Esophagus squamous epithelium (tissue), 5 donors: ENCODE results near the gene PLEKHA7. TPM values are rescaled to one million over a fixed set of nuclear protein-coding genes. Genes with fewer than 3 reads are reported as not detected.

ENCODE experiments used
- DNase-seq: peaks from one replicate; lab custom pipeline; 2025; lab: John Stamatoyannopoulos, UW
- H3K27ac ChIP-seq, 4 donors: fragments of 200-600 bp; sonication (generic); one replicate each; pipeline ENCODE4 v1.5.1; 2016 to 2019; ENCODE audit warnings: mild to moderate bottlenecking in 1 of 4
- H3K27me3 ChIP-seq, 4 donors: fragments of 200-600 bp; sonication (generic); 1 replicate in 3 of 4; 2 replicates in 1 of 4; pipeline versions ENCODE4 v1.5.1 to v1.6.0; 2017 to 2021; ENCODE audit warnings: antibody characterized with exemption in 1 of 4
- H3K36me3 ChIP-seq, 3 donors: fragments of 200-600 bp; sonication (generic); one replicate each; pipeline ENCODE4 v1.5.1; 2016 to 2019
- H3K4me1 ChIP-seq, 3 donors: fragments of 200-600 bp; sonication (generic); one replicate each; pipeline ENCODE4 v1.5.1; 2017 to 2019
- H3K4me3 ChIP-seq, 4 donors: fragments of 200-600 bp; sonication (generic); 1 replicate in 3 of 4; 2 replicates in 1 of 4; pipeline ENCODE4 v1.5.1; 2016 to 2019; ENCODE audit warnings: mild to moderate bottlenecking in 2 of 4, moderate library complexity in 1 of 4
- H3K9me3 ChIP-seq, 3 donors: fragments of 200-600 bp; sonication (generic); one replicate each; pipeline ENCODE4 v1.5.1; 2016 to 2019
- POLR2A ChIP-seq, 4 donors: fragments of 450-650 bp; IDR thresholded peaks; one replicate each; pipeline ENCODE4 v1.6.1; 2017; ENCODE audit warnings: antibody characterized with exemption in 4 of 4, mild to moderate bottlenecking in 4 of 4, moderate library complexity in 3 of 4
- WGBS, 2 donors: methylation state at CpG; one replicate each; pipeline ENCODE4 v1.1.5; 2018; 5-methylcytosine and 5-hydroxymethylcytosine counted together
- intact Hi-C: fragments of 100-400 bp; cut with DNase I; formaldehyde crosslinking; loops from one replicate; pipeline ENCODE4 v1.15.0; 2022
- total RNA-seq, 4 donors: library from RNA; depleted of rRNA; stranded (reverse); fragments of >200 nt; gene quantifications; one replicate each; pipeline ENCODE4 v1.1.0, GENCODE V29; 2016
- TF ChIP-seq, protein P1 (sequence below), 6 experiments: fragments of 450-650 bp in 4 of 6; fragments of 200-600 bp in 2 of 6; sonication (generic) in 2 of 6; IDR thresholded peaks; one replicate each; pipeline ENCODE4 v1.5.1; 2016 to 2019; ENCODE audit warnings: antibody characterized with exemption in 6 of 6, mild to moderate bottlenecking in 4 of 6, moderate library complexity in 4 of 6
- donor health status: DM: yes; HTN: yes; CAD: no.

The PLEKHA7 gene
- total RNA-seq, 4 donors from 2014 or later: 49.8 to 129 (median 59.3) TPM

DNA sequence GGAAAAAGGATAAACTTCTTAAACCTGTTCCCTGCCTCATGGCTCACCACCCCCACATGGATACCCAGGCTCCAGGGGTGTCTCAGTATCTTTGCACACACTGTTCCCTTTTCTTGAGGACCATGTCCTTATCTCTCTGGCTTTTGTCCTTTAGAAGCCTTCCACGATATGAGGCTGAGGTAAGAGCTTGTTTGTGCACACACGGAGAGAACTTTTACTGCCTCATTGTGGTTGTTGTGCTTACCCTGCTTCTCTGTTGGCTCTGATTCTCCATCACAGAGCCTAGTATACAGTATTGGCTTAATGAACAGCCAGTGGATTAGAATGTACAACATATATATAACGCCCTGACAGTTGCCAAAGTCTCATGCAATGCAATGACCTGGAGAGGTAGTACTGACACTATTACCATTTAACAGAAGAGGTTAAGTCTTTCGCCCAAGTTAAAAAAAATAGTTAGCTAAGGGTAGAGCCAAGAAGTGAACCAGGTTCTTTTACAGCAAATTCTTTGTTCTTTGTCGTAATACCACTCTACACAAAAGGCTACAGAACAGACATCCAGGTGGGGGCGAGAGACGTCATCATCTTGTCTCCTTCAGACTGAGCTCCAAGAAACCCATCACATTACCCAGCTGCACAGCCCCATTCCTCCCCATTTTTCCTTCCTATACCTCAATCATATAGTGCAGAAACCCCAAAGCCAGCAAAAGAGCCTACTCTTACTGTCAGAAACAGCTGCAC is 117.3 kb downstream of the PLEKHA7 start:
- H3K27ac ChIP-seq: no peak overlapping the region
- TF ChIP-seq POLR2A (IDR thresholded peaks at IDR 0.05): no peak
- TF ChIP-seq, protein P1, sequence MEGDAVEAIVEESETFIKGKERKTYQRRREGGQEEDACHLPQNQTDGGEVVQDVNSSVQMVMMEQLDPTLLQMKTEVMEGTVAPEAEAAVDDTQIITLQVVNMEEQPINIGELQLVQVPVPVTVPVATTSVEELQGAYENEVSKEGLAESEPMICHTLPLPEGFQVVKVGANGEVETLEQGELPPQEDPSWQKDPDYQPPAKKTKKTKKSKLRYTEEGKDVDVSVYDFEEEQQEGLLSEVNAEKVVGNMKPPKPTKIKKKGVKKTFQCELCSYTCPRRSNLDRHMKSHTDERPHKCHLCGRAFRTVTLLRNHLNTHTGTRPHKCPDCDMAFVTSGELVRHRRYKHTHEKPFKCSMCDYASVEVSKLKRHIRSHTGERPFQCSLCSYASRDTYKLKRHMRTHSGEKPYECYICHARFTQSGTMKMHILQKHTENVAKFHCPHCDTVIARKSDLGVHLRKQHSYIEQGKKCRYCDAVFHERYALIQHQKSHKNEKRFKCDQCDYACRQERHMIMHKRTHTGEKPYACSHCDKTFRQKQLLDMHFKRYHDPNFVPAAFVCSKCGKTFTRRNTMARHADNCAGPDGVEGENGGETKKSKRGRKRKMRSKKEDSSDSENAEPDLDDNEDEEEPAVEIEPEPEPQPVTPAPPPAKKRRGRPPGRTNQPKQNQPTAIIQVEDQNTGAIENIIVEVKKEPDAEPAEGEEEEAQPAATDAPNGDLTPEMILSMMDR (IDR thresholded peaks at IDR 0.05): no peak
- WGBS, 2 donors: 74 to 86% methylated on average over 7 of the region's 7 CpGs

DNA sequence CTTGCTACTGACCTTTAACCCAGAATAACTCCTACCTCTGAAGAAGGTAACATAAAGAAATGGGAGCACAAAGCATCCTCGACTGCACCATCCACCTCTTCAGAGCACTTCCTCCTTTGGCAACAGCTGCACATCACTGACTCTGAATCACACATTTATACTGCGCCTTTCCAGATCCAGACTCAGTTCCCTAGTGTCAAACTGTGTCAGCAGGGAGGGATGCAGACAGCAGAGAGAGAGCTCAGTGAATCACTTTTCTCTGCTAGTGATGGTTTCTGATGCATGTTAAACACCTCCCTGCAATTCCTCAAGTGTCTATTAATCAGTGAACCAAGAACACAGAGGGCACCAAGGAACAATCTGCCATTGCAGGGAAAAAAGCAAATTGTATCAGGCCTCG is 118.9 kb downstream of the PLEKHA7 start:
- intact Hi-C loops: no loop called here
- DNase-seq: no peak

More for the DNA sequence above, 117.3 kb downstream of the PLEKHA7 start:
- peaks cover 0 to 45% (median 7%) of the 10 kb centered on the region in 3 donors for H3K4me1 ChIP-seq
- H3K4me3 ChIP-seq: no peak overlapping the region
- H3K9me3 ChIP-seq: no peaks in the 10 kb centered on the region
- H3K36me3 ChIP-seq: no peaks in the 10 kb centered on the region
- intact Hi-C loops: no loop called here
- no peaks in the 10 kb centered on the region for H3K27me3 ChIP-seq
- DNase-seq: no peak

DNA sequence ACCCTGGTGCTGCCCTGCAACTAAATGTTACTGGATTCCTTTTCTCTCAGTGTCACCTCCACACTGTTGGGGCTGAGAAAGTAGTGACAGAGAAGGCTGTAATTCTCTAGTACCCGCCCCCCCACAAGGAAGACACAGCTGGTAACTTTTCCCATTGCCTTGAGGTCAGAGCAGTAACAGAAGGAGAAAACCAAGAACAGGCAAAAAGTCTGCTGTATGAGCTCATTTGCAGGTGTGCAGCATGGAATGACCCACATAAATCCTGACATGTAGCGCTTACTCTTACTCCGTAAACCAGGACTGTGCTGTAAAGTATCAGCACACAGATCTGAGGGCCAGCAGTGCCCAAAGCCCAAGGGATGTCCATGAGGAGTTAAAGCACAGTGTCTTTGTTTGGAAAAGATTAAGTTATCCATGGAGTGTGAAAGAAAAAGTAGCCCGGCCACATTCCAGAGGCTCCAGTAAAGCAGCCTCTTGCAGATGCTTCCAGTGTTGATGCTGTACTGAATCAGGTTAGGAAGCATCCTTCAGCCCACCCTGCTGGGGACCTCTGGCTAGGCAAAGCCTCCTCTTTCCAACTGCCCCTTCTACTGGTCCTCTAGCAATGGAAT is 120.7 kb downstream of the PLEKHA7 start:
- intact Hi-C loops: no loop called here
- no peak for TF ChIP-seq POLR2A (IDR thresholded peaks at IDR 0.05)
- TF ChIP-seq, protein P1 (IDR thresholded peaks at IDR 0.05): no peak
- Histone ChIP-seq H3K27me3 (no peaks in the 10 kb centered on the region), H3K4me1 (peaks cover 0 to 49% (median 10%) of the 10 kb centered on the region in 3 donors), H3K36me3 (no peaks in the 10 kb centered on the region), H3K9me3 (peaks cover 0 to 7% (median 0%) of the 10 kb centered on the region in 3 donors), H3K4me3 (no peak overlapping the region), H3K27ac (peak overlapping the region in 2 of 4 donors; percentile 0 to 37)
- no peak for DNase-seq
- WGBS, 2 donors: 72 to 78% methylated on average over 3 to 4 of the region's 4 CpGs

More for the DNA sequence above, 118.9 kb downstream of the PLEKHA7 start:
- Histone ChIP-seq H3K36me3 (no peaks in the 10 kb centered on the region), H3K9me3 (no peaks in the 10 kb centered on the region), H3K27me3 (no peaks in the 10 kb centered on the region), H3K27ac (no peak overlapping the region), H3K4me3 (no peak overlapping the region), H3K4me1 (peaks cover 0 to 55% (median 10%) of the 10 kb centered on the region in 3 donors)
- WGBS, 2 donors: 69 to 87% methylated on average over 3 of the region's 3 CpGs
- TF ChIP-seq, protein P1 (IDR thresholded peaks at IDR 0.05): no peak
- TF ChIP-seq POLR2A (IDR thresholded peaks at IDR 0.05): no peak

DNA sequence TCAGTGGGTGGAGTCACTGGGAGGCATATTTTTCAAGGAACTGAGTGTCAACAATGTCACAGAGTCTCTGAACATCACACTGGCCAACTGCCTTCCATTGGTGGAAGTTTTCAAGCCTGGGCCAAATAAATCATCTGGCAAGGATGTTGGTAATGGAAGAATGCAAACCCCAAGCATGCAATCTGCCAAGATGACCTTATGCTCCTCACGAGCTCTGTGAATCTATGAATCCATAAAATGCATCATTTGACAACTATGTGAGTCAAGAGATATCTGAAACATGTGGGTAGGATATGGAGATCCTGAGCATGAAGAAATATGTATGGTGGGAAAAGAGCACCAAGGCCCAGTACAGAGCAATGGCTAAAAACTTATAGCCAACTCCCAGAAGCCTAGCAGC is 122.2 kb downstream of the PLEKHA7 start:
- Histone ChIP-seq H3K27ac (peak overlapping the region in 2 of 4 donors; percentile 21 to 25), H3K4me3 (no peak overlapping the region), H3K36me3 (no peaks in the 10 kb centered on the region), H3K27me3 (no peaks in the 10 kb centered on the region), H3K9me3 (peaks cover 0 to 7% (median 0%) of the 10 kb centered on the region in 3 donors), H3K4me1 (peaks cover 0 to 44% (median 10%) of the 10 kb centered on the region in 3 donors)
- WGBS, 2 donors: 18 to 33% methylated on average over 1 of the region's 1 CpG
- TF ChIP-seq, protein P1 (IDR thresholded peaks at IDR 0.05): no peak
- no peak for TF ChIP-seq POLR2A (IDR thresholded peaks at IDR 0.05)
- DNase-seq: no peak
- intact Hi-C loops: no loop called here

DNA sequence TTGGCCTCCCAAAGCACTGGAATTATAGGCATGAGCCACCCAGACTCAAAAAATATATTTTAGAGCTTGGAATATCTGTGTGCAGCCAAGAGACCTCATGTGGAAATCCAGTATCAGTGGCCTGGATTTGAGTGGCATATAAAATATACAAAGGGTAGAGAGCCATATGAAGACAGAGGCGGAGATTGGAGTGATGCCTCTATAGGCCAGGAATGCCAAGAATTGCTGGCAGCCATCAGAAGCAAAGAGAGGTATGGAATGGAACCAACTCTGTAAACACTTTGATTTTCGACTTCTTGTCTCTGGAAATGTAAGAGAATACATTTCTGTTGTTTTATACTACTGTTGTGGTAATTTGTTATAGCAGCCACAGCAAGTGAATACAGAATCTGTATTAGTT is 123.0 kb downstream of the PLEKHA7 start:
- Histone ChIP-seq H3K27ac (peak overlapping the region in 1 of 4 donors; percentile 25), H3K4me3 (no peak overlapping the region), H3K36me3 (no peaks in the 10 kb centered on the region), H3K4me1 (peaks cover 0 to 44% (median 10%) of the 10 kb centered on the region in 3 donors), H3K9me3 (peaks cover 0 to 7% (median 0%) of the 10 kb centered on the region in 3 donors), H3K27me3 (no peaks in the 10 kb centered on the region)
- intact Hi-C loops: no loop called here
- no peak for DNase-seq
- TF ChIP-seq POLR2A (IDR thresholded peaks at IDR 0.05): no peak
- TF ChIP-seq, protein P1 (IDR thresholded peaks at IDR 0.05): no peak
- whole genome bisulfite sequencing, 2 donors: 51 to 67% methylated on average over 2 of the region's 2 CpGs
